ENCODE results near the gene TNKS1BP1.

TNKS1BP1 gene

GRCh38 chr11:57313071-57313787, 11.5 kb downstream of the TNKS1BP1 start:
- H3K4me3 ChIP-seq (ENCODE audit: low read depth, low read length) = no peak overlapping the region
- no peak overlapping the region for H3K27ac ChIP-seq
- in situ Hi-C loops (cut with HindIII; ENCODE audit: low pct_ligation_motif_present, low sequenced_read_pairs) = no loop called here
- no peaks in the 10 kb centered on the region for H3K27me3 ChIP-seq (replicated peaks)
- TF ChIP-seq CTCF (IDR thresholded peaks at IDR 0.05; ENCODE audit: low read depth, low read length, missing control alignments) = no peak
- no peak for DNase-seq
- peaks cover 84% of the 10 kb centered on the region for H3K36me3 ChIP-seq (replicated peaks)

GRCh38 chr11:57312511-57313021, 12.2 kb downstream of the TNKS1BP1 start:
- no peak for DNase-seq
- in situ Hi-C loops (cut with HindIII; ENCODE audit: low pct_ligation_motif_present, low sequenced_read_pairs) = no loop called here
- no peak for TF ChIP-seq CTCF (IDR thresholded peaks at IDR 0.05; ENCODE audit: low read depth, low read length, missing control alignments)

GRCh38 chr11:57311109-57311936, 13.4 kb downstream of the TNKS1BP1 start:
- peak overlapping the region; percentile 80 for H3K27ac ChIP-seq
- H3K36me3 ChIP-seq (replicated peaks) = peaks cover 73% of the 10 kb centered on the region
- no peaks in the 10 kb centered on the region for H3K27me3 ChIP-seq (replicated peaks)
- DNase-seq = peak; percentile 95
- H3K4me3 ChIP-seq (ENCODE audit: low read depth, low read length) = peak overlapping the region; percentile 54
- in situ Hi-C loops (cut with HindIII; ENCODE audit: low pct_ligation_motif_present, low sequenced_read_pairs) = no loop called here
- TF ChIP-seq CTCF (IDR thresholded peaks at IDR 0.05; ENCODE audit: low read depth, low read length, missing control alignments) = no peak

More at GRCh38 chr11:57312511-57313021, 12.2 kb downstream of the TNKS1BP1 start:
- H3K27ac ChIP-seq = no peak overlapping the region
- H3K4me3 ChIP-seq (ENCODE audit: low read depth, low read length) = no peak overlapping the region
- H3K27me3 ChIP-seq (replicated peaks) = no peaks in the 10 kb centered on the region
- peaks cover 81% of the 10 kb centered on the region for H3K36me3 ChIP-seq (replicated peaks)

GRCh38 chr11:57310630-57311086, 14.1 kb downstream of the TNKS1BP1 start:
- DNase-seq = no peak
- H3K27ac ChIP-seq = peak overlapping the region; percentile 80
- peak overlapping the region; percentile 54 for H3K4me3 ChIP-seq (ENCODE audit: low read depth, low read length)
- H3K27me3 ChIP-seq (replicated peaks) = no peaks in the 10 kb centered on the region
- H3K36me3 ChIP-seq (replicated peaks) = peaks cover 69% of the 10 kb centered on the region
- TF ChIP-seq CTCF (IDR thresholded peaks at IDR 0.05; ENCODE audit: low read depth, low read length, missing control alignments) = no peak
- in situ Hi-C loops (cut with HindIII; ENCODE audit: low pct_ligation_motif_present, low sequenced_read_pairs) = no loop called here

GRCh38 chr11:57310091-57310490, 14.7 kb downstream of the TNKS1BP1 start:
- no peak for DNase-seq
- no peak overlapping the region for H3K27ac ChIP-seq
- TF ChIP-seq CTCF (IDR thresholded peaks at IDR 0.05; ENCODE audit: low read depth, low read length, missing control alignments) = no peak
- in situ Hi-C loops (cut with HindIII; ENCODE audit: low pct_ligation_motif_present, low sequenced_read_pairs) = no loop called here
- no peak overlapping the region for H3K4me3 ChIP-seq (ENCODE audit: low read depth, low read length)
- peaks cover 65% of the 10 kb centered on the region for H3K36me3 ChIP-seq (replicated peaks)
- no peaks in the 10 kb centered on the region for H3K27me3 ChIP-seq (replicated peaks)

All from brain microvascular endothelial cell (primary cell).